ENCODE measurements around the gene RNF150. TPM values are rescaled to one million over a fixed set of nuclear protein-coding genes. Genes with fewer than 3 reads are reported as not detected.
A peak's percentile ranks its signal among the peaks of the same experiment; 100 is the strongest.

The RNF150 gene
- total RNA-seq, 1 donor from 2014 or later = 31.2 TPM

- Histone ChIP-seq H3K4me3 (no peak overlapping the region), H3K4me1 (no peaks in the 10 kb centered on the region), H3K36me3 (no peaks in the 10 kb centered on the region), H3K9me3 (no peaks in the 10 kb centered on the region), H3K27ac (no peak overlapping the region), H3K27me3 (no peaks in the 10 kb centered on the region)
- no peak for DNase-seq (ENCODE audit: low spot score in 2 of 2)
- intact Hi-C loops (cut with DNase I) = no loop called here
- TF ChIP-seq CTCF (IDR thresholded peaks at IDR 0.05) = no peak
These were observed 279.1 kb downstream of the RNF150 start for GRCh38 chr4:140854168-140854567.

GRCh38 chr4:140851804-140852203 is 281.5 kb downstream of the RNF150 start:
- TF ChIP-seq CTCF (IDR thresholded peaks at IDR 0.05) = no peak
- Histone ChIP-seq H3K27me3 (no peaks in the 10 kb centered on the region), H3K4me3 (no peak overlapping the region), H3K36me3 (no peaks in the 10 kb centered on the region), H3K4me1 (no peaks in the 10 kb centered on the region), H3K27ac (no peak overlapping the region), H3K9me3 (no peaks in the 10 kb centered on the region)
- no peak for DNase-seq (ENCODE audit: low spot score in 2 of 2)
- intact Hi-C loops (cut with DNase I) = loop anchor here (1.0 to 2.0 kb wide), 2 partner anchors 329 to 493 kb away; no protein-coding TSS in a partner anchor

- H3K4me3 ChIP-seq = no peak overlapping the region
- no peaks in the 10 kb centered on the region for H3K27me3 ChIP-seq
- no peaks in the 10 kb centered on the region for H3K9me3 ChIP-seq
- TF ChIP-seq CTCF (IDR thresholded peaks at IDR 0.05) = peak; percentile 71 to 78 (median 76)
- intact Hi-C loops (cut with DNase I) = loop anchor here (1.0 to 2.0 kb wide), 2 partner anchors 328 to 492 kb away; no protein-coding TSS in a partner anchor
- no peaks in the 10 kb centered on the region for H3K36me3 ChIP-seq
- H3K27ac ChIP-seq = no peak overlapping the region
- DNase-seq (ENCODE audit: low spot score in 2 of 2) = peak in 1 of 2 donors; percentile 67
- H3K4me1 ChIP-seq = no peaks in the 10 kb centered on the region
These were observed 282.1 kb downstream of the RNF150 start for GRCh38 chr4:140851032-140851636.

DNA sequence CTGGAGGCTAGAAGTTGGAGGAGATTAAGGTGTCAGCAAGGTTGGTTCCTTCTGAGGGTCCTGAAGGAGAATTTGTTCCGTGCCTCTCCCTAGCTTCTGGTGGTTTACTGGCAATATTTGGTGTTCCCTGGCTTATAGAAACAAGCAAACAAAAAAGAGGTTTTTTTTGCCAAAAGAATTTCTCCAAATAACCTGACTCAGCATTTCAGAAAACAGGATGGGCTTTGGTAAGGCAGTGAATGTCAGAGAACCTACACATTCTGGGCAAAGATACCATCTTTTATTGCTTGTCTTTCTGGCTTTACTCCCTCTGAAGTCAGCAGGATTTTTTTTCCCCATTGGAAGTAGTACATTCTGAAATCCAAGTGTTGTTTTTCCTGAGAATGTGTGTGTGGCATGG is 283.7 kb downstream of the RNF150 start:
- TF ChIP-seq CTCF (IDR thresholded peaks at IDR 0.05) = no peak
- H3K4me3 ChIP-seq = no peak overlapping the region
- no peaks in the 10 kb centered on the region for H3K9me3 ChIP-seq
- H3K36me3 ChIP-seq = no peaks in the 10 kb centered on the region
- no peaks in the 10 kb centered on the region for H3K27me3 ChIP-seq
- no peaks in the 10 kb centered on the region for H3K4me1 ChIP-seq
- DNase-seq (ENCODE audit: low spot score in 2 of 2) = no peak
- H3K27ac ChIP-seq = no peak overlapping the region
- intact Hi-C loops (cut with DNase I) = no loop called here

GRCh38 chr4:140846736-140847135 is 286.5 kb downstream of the RNF150 start:
- intact Hi-C loops (cut with DNase I) = no loop called here
- Histone ChIP-seq H3K9me3 (no peaks in the 10 kb centered on the region), H3K27me3 (no peaks in the 10 kb centered on the region), H3K4me1 (no peaks in the 10 kb centered on the region), H3K4me3 (no peak overlapping the region), H3K27ac (no peak overlapping the region), H3K36me3 (no peaks in the 10 kb centered on the region)
- no peak for TF ChIP-seq CTCF (IDR thresholded peaks at IDR 0.05)
- DNase-seq (ENCODE audit: low spot score in 2 of 2) = no peak

DNA sequence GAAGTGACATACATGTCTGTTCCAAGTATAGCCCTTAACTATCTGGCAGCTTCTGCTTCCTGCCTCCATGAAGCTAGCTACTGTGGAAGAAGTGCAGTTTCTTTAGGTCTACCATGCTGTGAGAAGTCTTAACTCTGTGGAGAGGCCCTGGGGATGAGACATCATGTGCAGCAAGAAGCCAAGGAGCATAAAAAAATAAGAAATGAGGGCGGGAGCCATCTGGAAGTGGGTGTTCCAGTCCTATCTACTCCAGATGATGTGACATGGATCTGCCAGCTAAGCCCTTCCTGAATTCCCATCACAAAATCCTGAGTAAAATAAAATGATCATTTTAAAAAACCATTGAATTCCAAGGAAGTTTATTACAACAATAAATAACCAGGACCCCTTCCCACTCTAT is 289.2 kb downstream of the RNF150 start:
- no peak for DNase-seq (ENCODE audit: low spot score in 2 of 2)
- Histone ChIP-seq H3K9me3 (no peaks in the 10 kb centered on the region), H3K36me3 (no peaks in the 10 kb centered on the region), H3K4me1 (no peaks in the 10 kb centered on the region), H3K4me3 (no peak overlapping the region), H3K27me3 (no peaks in the 10 kb centered on the region), H3K27ac (no peak overlapping the region)
- no peak for TF ChIP-seq CTCF (IDR thresholded peaks at IDR 0.05)
- intact Hi-C loops (cut with DNase I) = no loop called here

Measured in ascending aorta (tissue), 2 donors.